Measurements from ENCODE around the gene ZNF324B. TPM values are rescaled to one million over a fixed set of nuclear protein-coding genes. Genes with fewer than 3 reads are reported as not detected.

Gene ZNF324B
- total and polyA plus RNA-seq, 2 of the 8 experiments (the other 6 are each of a cell fraction or from before 2014, with no cell fraction given): 2.9 to 6.0 TPM

DNA sequence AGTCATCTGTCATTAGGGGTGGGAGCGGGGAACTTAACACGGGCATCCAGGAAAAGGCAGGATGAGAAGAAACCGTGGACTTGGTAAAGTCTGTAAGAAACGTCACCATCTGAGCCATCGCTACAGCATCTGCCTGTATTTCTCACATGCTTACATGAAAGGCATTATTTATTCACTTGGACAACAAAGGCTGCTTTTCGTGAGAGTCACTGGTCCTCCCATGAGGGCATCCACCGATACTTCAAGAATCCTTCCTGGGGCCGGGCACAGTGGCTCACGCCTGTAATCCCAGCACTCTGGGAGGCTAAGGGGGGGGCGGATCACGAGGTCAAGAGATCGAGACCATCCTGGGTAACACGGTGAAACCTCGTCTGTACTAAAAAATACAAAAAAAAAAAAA lies 40.8 kb downstream of the ZNF324B start:
- no peak for TF ChIP-seq SAP30 (IDR thresholded peaks at IDR 0.05; ENCODE audit: insufficient read depth, insufficient replicate concordance, low read length)
- no peak for TF ChIP-seq EP300 (IDR thresholded peaks at IDR 0.05; ENCODE audit: borderline replicate concordance in 1 of 2, low read depth in 2 of 2, low read length in 2 of 2)
- TF ChIP-seq CREB1 (IDR thresholded peaks at IDR 0.05): no peak
- no peak for TF ChIP-seq SP4 (IDR thresholded peaks at IDR 0.05; ENCODE audit: low read length)
- Histone ChIP-seq H3K9ac (replicated peaks in 1 of 4; ENCODE audit: extremely low read depth in 1 of 4, low read depth in 3 of 4, low read length in 3 of 4) (no peak overlapping the region), H3K36me3 (ENCODE audit: control insufficient read depth in 2 of 4, insufficient read depth in 4 of 4, low read length in 3 of 4) (no peaks in the 10 kb centered on the region), H3K4ac (replicated peaks; ENCODE audit: insufficient read length, low read depth, low read length) (no peak overlapping the region), H2AK5ac (ENCODE audit: low read depth, low read length) (no peak overlapping the region), H3K79me2 (ENCODE audit: control insufficient read depth in 1 of 2, insufficient read depth in 2 of 2, low read length in 2 of 2) (no peaks in the 10 kb centered on the region), H3K4me1 (replicated peaks in 1 of 4; ENCODE audit: control insufficient read depth in 3 of 4, insufficient read depth in 4 of 4, low read length in 3 of 4) (no peaks in the 10 kb centered on the region), H4K20me1 (replicated peaks in 1 of 2; ENCODE audit: control insufficient read depth in 1 of 2, insufficient read depth in 2 of 2, low read length in 2 of 2) (peaks cover 0 to 2% of the 10 kb centered on the region in 2 experiments), H3K4me3 (ENCODE audit: extremely low read depth in 1 of 4, insufficient read depth in 2 of 4, low read depth in 3 of 4, low read length in 4 of 4) (no peak overlapping the region), H3K23me2 (ENCODE audit: low read depth, low read length) (no peaks in the 10 kb centered on the region), H4K5ac (ENCODE audit: insufficient read length, low read depth, low read length) (no peak overlapping the region), H4K8ac (ENCODE audit: extremely low read depth, insufficient read depth, low read length) (no peak overlapping the region), H2BK12ac (ENCODE audit: low read depth, low read length) (no peak overlapping the region), H3K14ac (ENCODE audit: insufficient read length) (no peak overlapping the region), H3K27ac (ENCODE audit: low read depth, low read length) (no peak overlapping the region), H3K4me2 (ENCODE audit: insufficient read depth in 1 of 2, low read depth in 2 of 2, low read length in 2 of 2) (no peak overlapping the region), H3K23ac (ENCODE audit: insufficient read length) (no peak overlapping the region), H3K56ac (replicated peaks; ENCODE audit: insufficient read length, low read depth, low read length) (no peak overlapping the region), H2BK120ac (replicated peaks; ENCODE audit: low read depth, low read length) (no peak overlapping the region), H3K27me3 (replicated peaks in 1 of 4; ENCODE audit: control insufficient read depth in 3 of 4, extremely low read depth in 1 of 4, insufficient read depth in 3 of 4, low read length in 3 of 4) (no peaks in the 10 kb centered on the region), H3K9me3 (ENCODE audit: insufficient read depth in 2 of 2, low read depth in 1 of 2, low read length in 1 of 2) (no peaks in the 10 kb centered on the region), H4K91ac (replicated peaks; ENCODE audit: insufficient read length, low read length) (no peak overlapping the region), H2BK5ac (ENCODE audit: low read depth, low read length) (no peak overlapping the region), H3K18ac (ENCODE audit: extremely low read depth, low read length) (no peak overlapping the region), H2AFZ (ENCODE audit: low read length) (no peak overlapping the region), H2BK20ac (ENCODE audit: low read length) (no peak overlapping the region), H3K79me1 (ENCODE audit: low read depth, low read length) (no peaks in the 10 kb centered on the region; the same call in none of the 2 replicates), H2BK15ac (ENCODE audit: low read length) (no peak overlapping the region)
- WGBS, 2 experiments (ENCODE audit: extremely low coverage in 1 of 2, insufficient coverage in 1 of 2, insufficient read length in 1 of 2, insufficient replicate concordance in 2 of 2, low coverage in 1 of 2, low lambda C conversion rate in 2 of 2, missing lambda C conversion rate in 1 of 2): 89% methylated on average over 14 of the region's 14 CpGs; no CpG with 5 or more reads in 1 of the 2 experiments
- FAIRE-seq: no peak
- DNase-seq (ENCODE audit: low read depth in 1 of 2, low spot score in 2 of 2): no peak
- ChIA-PET CTCF (ENCODE audit: partially characterized antibody) (interaction anchor here (0.6 kb wide), 1 partner anchor 254 kb away, joined by 3 read pairs; no protein-coding TSS in a partner anchor), POLR2A (ENCODE audit: partially characterized antibody) (interaction anchor here (0.6 kb wide), 1 partner anchor 54 kb away, joined by 3 read pairs; no protein-coding TSS in a partner anchor)

Data from H1 (cell line).